GM19372 (cell line): ENCODE measurements around the gene XAF1.
"Not testable (repeated sequence)": the region's sequence is repeated elsewhere in the genome, so short reads cannot be mapped to it uniquely, and the experiment has no call there.

Experiments
- ATAC-seq: cut with Tn5 transposase; IDR thresholded peaks from one replicate; pipeline ENCODE4 v1.9.1; 2021; ENCODE audit warnings: mild to moderate bottlenecking, low read depth, moderate library complexity; ENCODE audit not compliant: unreplicated experiment

The XAF1 gene

GRCh38 chr17:6752068-6752909, 3.6 kb upstream of the XAF1 start:
- ATAC-seq, result no peak

- ATAC-seq, result no peak
Observed at GRCh38 chr17:6753006-6753445, 2.8 kb upstream of the XAF1 start.

GRCh38 chr17:6753546-6753945, 2.3 kb upstream of the XAF1 start:
- no peak for ATAC-seq

- ATAC-seq, result no peak
Observed at GRCh38 chr17:6755281-6755680, 565 bp upstream of the XAF1 start.

GRCh38 chr17:6756425-6757031, 682 bp downstream of the XAF1 start:
- no peak for ATAC-seq

- no peak for ATAC-seq
Observed at GRCh38 chr17:6757747-6758146, 1.9 kb downstream of the XAF1 start.

- no peak for ATAC-seq
Observed at GRCh38 chr17:6761779-6762178, 5.9 kb downstream of the XAF1 start.

GRCh38 chr17:6768447-6768846, 12.6 kb downstream of the XAF1 start:
- no peak for ATAC-seq

- no peak for ATAC-seq
Observed at GRCh38 chr17:6772016-6772415, 16.2 kb downstream of the XAF1 start.

GRCh38 chr17:6774906-6775305, 19.1 kb downstream of the XAF1 start:
- ATAC-seq, result not testable (repeated sequence)

GRCh38 chr17:6775871-6776405, 20.1 kb downstream of the XAF1 start, which contains the start of gene FBXO39:
Gene FBXO39 (plus strand): TSS chr17:6776215. CDS start chr17:6779869, 3,654 bp downstream.
- ATAC-seq, result no peak

- no peak for ATAC-seq
Observed at GRCh38 chr17:6779411-6779810, 23.6 kb downstream of the XAF1 start.

- no peak for ATAC-seq
Observed at GRCh38 chr17:6780001-6780400, 24.2 kb downstream of the XAF1 start.

GRCh38 chr17:6780886-6781285, 25.0 kb downstream of the XAF1 start:
- ATAC-seq, result no peak

GRCh38 chr17:6782244-6782643, 26.4 kb downstream of the XAF1 start:
- ATAC-seq, result no peak

- no peak for ATAC-seq
Observed at GRCh38 chr17:6786618-6787017, 30.8 kb downstream of the XAF1 start.

GRCh38 chr17:6787081-6787693, 31.3 kb downstream of the XAF1 start:
- no peak for ATAC-seq

GRCh38 chr17:6789146-6789545, 33.3 kb downstream of the XAF1 start:
- no peak for ATAC-seq

- no peak for ATAC-seq
Observed at GRCh38 chr17:6793748-6794493, 38.1 kb downstream of the XAF1 start.
